Fibroblast of skin of right quadriceps (primary cell): ENCODE data around the gene TNIK.
A peak's percentile ranks its signal among the peaks of the same experiment; 100 is the strongest.
"Not testable (repeated sequence)": the region's sequence is repeated elsewhere in the genome, so short reads cannot be mapped to it uniquely, and the experiment has no call there.

Experiments used
- DNase-seq: peaks from one replicate; pipeline ENCODE4 v3.0.0-alpha.2; 2013

Gene TNIK

GRCh38 chr3:171156401-171157010 is 303.7 kb downstream of the TNIK start:
- DNase-seq: peak; percentile 25

GRCh38 chr3:171155122-171155700 is 305.0 kb downstream of the TNIK start:
- DNase-seq: no peak

- no peak for DNase-seq
These were observed 309.3 kb downstream of the TNIK start for GRCh38 chr3:171150945-171151344.

GRCh38 chr3:171149526-171150116 is 310.6 kb downstream of the TNIK start:
- no peak for DNase-seq

- no peak for DNase-seq
These were observed 314.4 kb downstream of the TNIK start for GRCh38 chr3:171145798-171146197.

- DNase-seq: peak; percentile 54
These were observed 317.2 kb downstream of the TNIK start for GRCh38 chr3:171142985-171143384.

- no peak for DNase-seq
These were observed 320.0 kb downstream of the TNIK start for GRCh38 chr3:171140246-171140645.

GRCh38 chr3:171138027-171138426 is 322.2 kb downstream of the TNIK start:
- DNase-seq: no peak

- DNase-seq: peak; percentile 42
These were observed 324.7 kb downstream of the TNIK start for GRCh38 chr3:171135549-171135948.

GRCh38 chr3:171133796-171134569 is 326.2 kb downstream of the TNIK start:
- DNase-seq: no peak

- DNase-seq: no peak
These were observed 326.9 kb downstream of the TNIK start for GRCh38 chr3:171133337-171133736.

GRCh38 chr3:171132873-171133272 is 327.3 kb downstream of the TNIK start:
- peak; percentile 77 for DNase-seq

- DNase-seq: peak; percentile 55
These were observed 330.4 kb downstream of the TNIK start for GRCh38 chr3:171129827-171130226.

- no peak for DNase-seq
These were observed 332.6 kb downstream of the TNIK start for GRCh38 chr3:171127611-171128010.

GRCh38 chr3:171126478-171127209 is 333.6 kb downstream of the TNIK start:
- no peak for DNase-seq

GRCh38 chr3:171125010-171125409 is 335.2 kb downstream of the TNIK start:
- DNase-seq: peak; percentile 57

GRCh38 chr3:171123915-171124314 is 336.3 kb downstream of the TNIK start:
- no peak for DNase-seq

GRCh38 chr3:171122861-171123260 is 337.3 kb downstream of the TNIK start:
- no peak for DNase-seq

- no peak for DNase-seq
These were observed 338.0 kb downstream of the TNIK start for GRCh38 chr3:171122240-171122639.

GRCh38 chr3:171121801-171122200 is 338.4 kb downstream of the TNIK start:
- no peak for DNase-seq

GRCh38 chr3:171119402-171119801 is 340.8 kb downstream of the TNIK start:
- DNase-seq: not testable (repeated sequence)

GRCh38 chr3:171118993-171119392 is 341.2 kb downstream of the TNIK start:
- DNase-seq: not testable (repeated sequence)

GRCh38 chr3:171116824-171117395 is 343.3 kb downstream of the TNIK start:
- no peak for DNase-seq
